Activated CD4-positive, alpha-beta T cell treated with anti-CD3 and anti-CD28 coated beads, Interleukin-2, amount 50 U/mL, for 16 hours (primary cell): Measurements from ENCODE around the gene PPM1A.

ENCODE experiments used
- DNase-seq: peaks from one replicate; pipeline ENCODE4 v3.0.0-alpha.2; 2020

PPM1A gene

GRCh38 chr14:60229614-60230013 is 19.4 kb upstream of the PPM1A start:
- DNase-seq: no peak

- DNase-seq: no peak
Observed at GRCh38 chr14:60232185-60232584, 16.8 kb upstream of the PPM1A start.

- no peak for DNase-seq
Observed at GRCh38 chr14:60233251-60233650, 15.8 kb upstream of the PPM1A start.

- no peak for DNase-seq
Observed at GRCh38 chr14:60233891-60234290, 15.1 kb upstream of the PPM1A start.

GRCh38 chr14:60235440-60235839 is 13.6 kb upstream of the PPM1A start:
- no peak for DNase-seq

GRCh38 chr14:60238955-60239354 is 10.1 kb upstream of the PPM1A start:
- no peak for DNase-seq

- no peak for DNase-seq
Observed at GRCh38 chr14:60240139-60240856, 8.7 kb upstream of the PPM1A start.

- no peak for DNase-seq
Observed at GRCh38 chr14:60241091-60241490, 7.9 kb upstream of the PPM1A start.

- no peak for DNase-seq
Observed at GRCh38 chr14:60242429-60242828, 6.6 kb upstream of the PPM1A start.

GRCh38 chr14:60245380-60246177 is 3.4 kb upstream of the PPM1A start:
- DNase-seq: no peak

GRCh38 chr14:60247994-60248696 is 876 bp upstream of the PPM1A start:
- DNase-seq: peak; percentile 92

GRCh38 chr14:60249321-60250256 is 568 bp downstream of the PPM1A start:
- peak; percentile 63 for DNase-seq

- DNase-seq: no peak
Observed at GRCh38 chr14:60250257-60251035, 1.4 kb downstream of the PPM1A start.

GRCh38 chr14:60251877-60252276 is 2.9 kb downstream of the PPM1A start:
- no peak for DNase-seq

- no peak for DNase-seq
Observed at GRCh38 chr14:60252630-60253029, 3.6 kb downstream of the PPM1A start.

GRCh38 chr14:60253649-60254048 is 4.6 kb downstream of the PPM1A start:
- no peak for DNase-seq

- no peak for DNase-seq
Observed at GRCh38 chr14:60254176-60254575, 5.2 kb downstream of the PPM1A start.

- DNase-seq: no peak
Observed at GRCh38 chr14:60257865-60258264, 8.8 kb downstream of the PPM1A start.

GRCh38 chr14:60265163-60265562 is 16.1 kb downstream of the PPM1A start:
- DNase-seq: no peak

- peak; percentile 10 for DNase-seq
Observed at GRCh38 chr14:60266021-60266937, 17.3 kb downstream of the PPM1A start.

- no peak for DNase-seq
Observed at GRCh38 chr14:60272177-60272576, 23.2 kb downstream of the PPM1A start.
